GM19023 (cell line): ENCODE results near the gene MYL12B.

Experiments
- ATAC-seq: cut with Tn5 transposase; IDR thresholded peaks from one replicate; pipeline ENCODE4 v1.9.1; 2021; ENCODE audit warnings: mild to moderate bottlenecking, moderate library complexity; ENCODE audit not compliant: unreplicated experiment

MYL12B gene

GRCh38 chr18:3234457-3234856, 27.5 kb upstream of the MYL12B start:
- no peak for ATAC-seq

GRCh38 chr18:3235846-3236245, 26.1 kb upstream of the MYL12B start:
- ATAC-seq, result no peak

- no peak for ATAC-seq
These were observed 25.5 kb upstream of the MYL12B start for GRCh38 chr18:3236470-3236869.

GRCh38 chr18:3238742-3239141, 23.2 kb upstream of the MYL12B start:
- ATAC-seq, result no peak

GRCh38 chr18:3245185-3245564, 16.8 kb upstream of the MYL12B start:
- no peak for ATAC-seq

GRCh38 chr18:3245853-3246634, 15.9 kb upstream of the MYL12B start:
- ATAC-seq, result peak; percentile 51

GRCh38 chr18:3246635-3247239, 15.2 kb upstream of the MYL12B start:
- no peak for ATAC-seq

- peak; percentile 90 for ATAC-seq
These were observed 14.5 kb upstream of the MYL12B start, which contains the start of gene MYL12A for GRCh38 chr18:3247240-3248061. MYL12A (plus strand) TSS chr18:3247801; CDS start chr18:3253248, 5,447 bp downstream.

- ATAC-seq, result no peak
These were observed 13.8 kb upstream of the MYL12B start for GRCh38 chr18:3248062-3248657.

GRCh38 chr18:3248658-3249359, 13.1 kb upstream of the MYL12B start:
- no peak for ATAC-seq

GRCh38 chr18:3250237-3251107, 11.5 kb upstream of the MYL12B start:
- no peak for ATAC-seq

GRCh38 chr18:3251249-3251962, 10.5 kb upstream of the MYL12B start:
- ATAC-seq, result no peak

GRCh38 chr18:3251963-3252277, 10.0 kb upstream of the MYL12B start:
- no peak for ATAC-seq

GRCh38 chr18:3252843-3253242, 9.1 kb upstream of the MYL12B start:
- no peak for ATAC-seq

- ATAC-seq, result no peak
These were observed 7.2 kb upstream of the MYL12B start for GRCh38 chr18:3254725-3255124.

GRCh38 chr18:3255611-3256165, 6.2 kb upstream of the MYL12B start:
- ATAC-seq, result no peak

- no peak for ATAC-seq
These were observed 5.0 kb upstream of the MYL12B start for GRCh38 chr18:3256693-3257626.

- ATAC-seq, result no peak
These were observed 4.3 kb upstream of the MYL12B start for GRCh38 chr18:3257627-3258120.
